ENCODE measurements around the gene MRC1.

MRC1 gene

DNA sequence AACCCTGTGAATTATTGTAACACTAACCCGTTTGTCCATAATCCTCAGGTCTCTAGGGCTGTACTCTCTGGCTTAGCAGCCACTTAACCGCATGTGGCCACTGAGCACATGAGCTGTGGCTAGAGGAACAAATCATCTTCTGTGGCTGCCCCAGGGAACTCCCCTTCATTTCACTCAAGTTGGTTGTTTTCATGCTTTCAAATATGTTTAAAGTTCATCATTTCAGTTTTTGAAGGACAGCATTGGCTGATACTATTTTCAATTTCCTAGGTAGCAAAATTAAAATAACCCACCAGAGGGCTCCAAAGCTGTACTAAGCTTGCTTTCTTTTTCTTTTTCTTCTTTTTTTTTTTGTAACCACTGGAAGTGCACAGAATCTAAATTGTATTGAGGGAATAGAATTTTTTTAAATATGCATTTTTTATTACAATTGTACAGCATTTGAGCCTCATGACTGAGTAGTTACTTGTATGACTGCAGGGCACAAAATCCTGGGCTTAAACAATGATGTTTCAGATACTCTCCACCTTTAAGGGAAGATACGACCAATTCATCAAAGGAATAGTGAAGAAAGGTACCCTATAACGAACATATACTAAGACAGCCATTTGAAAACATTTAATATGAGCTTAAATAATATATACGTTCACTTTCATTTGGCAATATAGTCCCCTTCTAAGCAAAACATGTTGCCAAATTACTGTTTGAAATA is 38.6 kb downstream of the MRC1 start:
- no peak overlapping the region for H3K4me3 ChIP-seq (ENCODE audit: insufficient read length, low read depth)
- TF ChIP-seq YY1 (IDR thresholded peaks at IDR 0.05; ENCODE audit: insufficient read depth, insufficient read length) = no peak
- TF ChIP-seq ZNF274 (IDR thresholded peaks at IDR 0.05; ENCODE audit: low read depth, low read length) = no peak
- TF ChIP-seq SUZ12 (IDR thresholded peaks at IDR 0.05; ENCODE audit: extremely low read depth, insufficient read depth, insufficient read length) = no peak
- no peaks in the 10 kb centered on the region for H3K9me3 ChIP-seq (ENCODE audit: insufficient read depth, low read length)
- no peak for DNase-seq (ENCODE audit: low read depth, low spot score)
- no peak overlapping the region for H3K9ac ChIP-seq (ENCODE audit: insufficient read length, low read depth)
- H3K4me1 ChIP-seq (ENCODE audit: insufficient read depth, insufficient read length) = no peaks in the 10 kb centered on the region
- H3K36me3 ChIP-seq (ENCODE audit: insufficient read depth, insufficient read length, low read length) = no peaks in the 10 kb centered on the region
- H3K27me3 ChIP-seq (ENCODE audit: insufficient read depth, insufficient read length) = no peaks in the 10 kb centered on the region

DNA sequence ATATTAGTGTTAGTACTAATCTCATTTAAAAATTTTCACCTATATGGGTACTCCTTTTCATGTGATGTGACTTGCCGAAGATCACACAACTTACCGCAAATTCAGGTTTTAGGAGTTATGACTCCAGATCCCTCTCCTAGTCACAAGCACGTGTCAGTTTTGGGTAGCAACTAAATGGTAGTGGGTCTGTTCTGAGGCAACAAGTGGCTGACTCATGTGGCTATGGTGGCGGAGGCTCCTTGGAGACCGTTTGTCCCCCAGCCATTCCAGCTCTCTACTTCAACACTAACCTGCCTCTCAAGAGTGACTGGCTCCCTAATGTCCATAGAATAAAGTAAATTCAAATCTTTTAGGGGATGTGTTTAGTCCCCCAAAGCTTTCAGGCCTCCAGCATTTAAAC is 39.5 kb downstream of the MRC1 start:
- Histone ChIP-seq H3K27me3 (ENCODE audit: insufficient read depth, insufficient read length) (no peaks in the 10 kb centered on the region), H3K36me3 (ENCODE audit: insufficient read depth, insufficient read length, low read length) (no peaks in the 10 kb centered on the region), H3K9ac (ENCODE audit: insufficient read length, low read depth) (no peak overlapping the region), H3K4me3 (ENCODE audit: insufficient read length, low read depth) (no peak overlapping the region), H3K4me1 (ENCODE audit: insufficient read depth, insufficient read length) (no peaks in the 10 kb centered on the region), H3K9me3 (ENCODE audit: insufficient read depth, low read length) (no peaks in the 10 kb centered on the region)
- TF ChIP-seq YY1 (IDR thresholded peaks at IDR 0.05; ENCODE audit: insufficient read depth, insufficient read length) (no peak), ZNF274 (IDR thresholded peaks at IDR 0.05; ENCODE audit: low read depth, low read length) (no peak), SUZ12 (IDR thresholded peaks at IDR 0.05; ENCODE audit: extremely low read depth, insufficient read depth, insufficient read length) (no peak)
- no peak for DNase-seq (ENCODE audit: low read depth, low spot score)

DNA sequence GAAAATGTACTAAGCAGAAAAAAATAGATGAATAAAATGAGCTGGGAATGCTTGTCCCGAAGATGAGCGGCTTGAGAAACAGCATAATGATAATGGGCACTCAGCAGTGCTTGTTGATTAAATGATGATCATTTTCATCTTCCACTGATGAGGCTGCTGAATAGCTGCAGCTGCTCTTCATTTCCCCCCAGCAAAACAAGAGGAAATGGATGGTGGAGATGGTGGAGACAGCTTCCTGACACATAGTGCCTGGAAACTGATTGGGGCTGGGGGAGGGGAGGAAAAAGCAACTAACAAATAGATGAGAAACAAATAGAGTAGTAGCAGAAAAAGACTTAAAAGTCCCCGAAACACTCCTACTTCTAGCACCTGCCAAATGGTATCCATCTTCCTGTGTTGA is 41.4 kb downstream of the MRC1 start:
- no peaks in the 10 kb centered on the region for H3K4me1 ChIP-seq (ENCODE audit: insufficient read depth, insufficient read length)
- no peak overlapping the region for H3K4me3 ChIP-seq (ENCODE audit: insufficient read length, low read depth)
- no peaks in the 10 kb centered on the region for H3K36me3 ChIP-seq (ENCODE audit: insufficient read depth, insufficient read length, low read length)
- no peak overlapping the region for H3K9ac ChIP-seq (ENCODE audit: insufficient read length, low read depth)
- no peaks in the 10 kb centered on the region for H3K27me3 ChIP-seq (ENCODE audit: insufficient read depth, insufficient read length)
- no peak for DNase-seq (ENCODE audit: low read depth, low spot score)
- TF ChIP-seq SUZ12 (IDR thresholded peaks at IDR 0.05; ENCODE audit: extremely low read depth, insufficient read depth, insufficient read length) (no peak), YY1 (IDR thresholded peaks at IDR 0.05; ENCODE audit: insufficient read depth, insufficient read length) (no peak), ZNF274 (IDR thresholded peaks at IDR 0.05; ENCODE audit: low read depth, low read length) (no peak)
- H3K9me3 ChIP-seq (ENCODE audit: insufficient read depth, low read length) = no peaks in the 10 kb centered on the region

GRCh38 chr10:17851611-17852010 is 42.5 kb downstream of the MRC1 start:
- Histone ChIP-seq H3K9ac (ENCODE audit: insufficient read length, low read depth) (no peak overlapping the region), H3K36me3 (ENCODE audit: insufficient read depth, insufficient read length, low read length) (no peaks in the 10 kb centered on the region), H3K4me1 (ENCODE audit: insufficient read depth, insufficient read length) (no peaks in the 10 kb centered on the region), H3K4me3 (ENCODE audit: insufficient read length, low read depth) (no peak overlapping the region), H3K27me3 (ENCODE audit: insufficient read depth, insufficient read length) (no peaks in the 10 kb centered on the region), H3K9me3 (ENCODE audit: insufficient read depth, low read length) (no peaks in the 10 kb centered on the region)
- TF ChIP-seq YY1 (IDR thresholded peaks at IDR 0.05; ENCODE audit: insufficient read depth, insufficient read length) (no peak), ZNF274 (IDR thresholded peaks at IDR 0.05; ENCODE audit: low read depth, low read length) (no peak), SUZ12 (IDR thresholded peaks at IDR 0.05; ENCODE audit: extremely low read depth, insufficient read depth, insufficient read length) (no peak)
- no peak for DNase-seq (ENCODE audit: low read depth, low spot score)

DNA sequence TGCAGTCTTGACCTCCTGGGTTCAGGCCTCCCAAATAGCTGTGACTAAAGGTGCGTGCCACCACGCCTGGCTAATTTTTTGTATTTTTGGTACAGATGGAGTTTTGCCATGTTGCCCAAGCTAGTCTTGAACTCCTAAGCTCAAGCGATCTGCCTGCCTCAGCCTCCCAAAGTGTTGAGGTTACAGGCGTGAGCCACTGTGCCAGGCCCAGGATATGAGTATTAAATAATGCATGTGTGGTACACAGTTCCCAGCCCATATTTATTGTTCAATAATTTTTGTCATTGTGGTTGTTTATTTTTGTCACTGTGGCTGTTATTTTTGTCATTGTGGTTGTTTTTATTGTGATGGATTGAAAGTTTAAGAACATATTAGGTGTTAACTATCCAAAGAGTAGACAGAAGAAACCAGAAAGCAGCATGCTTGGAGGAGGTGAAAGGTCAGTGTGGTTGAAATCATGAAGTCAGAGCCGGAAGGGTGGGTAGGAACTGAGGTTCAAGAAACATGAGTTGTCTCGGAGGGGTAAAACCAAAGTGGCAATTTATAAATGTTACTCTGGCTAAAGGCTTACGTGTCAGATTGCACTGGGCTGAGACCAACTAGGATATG is 45.0 kb downstream of the MRC1 start:
- TF ChIP-seq ZNF274 (IDR thresholded peaks at IDR 0.05; ENCODE audit: low read depth, low read length) = no peak
- no peak for TF ChIP-seq SUZ12 (IDR thresholded peaks at IDR 0.05; ENCODE audit: extremely low read depth, insufficient read depth, insufficient read length)
- no peak for TF ChIP-seq YY1 (IDR thresholded peaks at IDR 0.05; ENCODE audit: insufficient read depth, insufficient read length)
- H3K4me1 ChIP-seq (ENCODE audit: insufficient read depth, insufficient read length) = no peaks in the 10 kb centered on the region
- DNase-seq (ENCODE audit: low read depth, low spot score) = no peak

DNA sequence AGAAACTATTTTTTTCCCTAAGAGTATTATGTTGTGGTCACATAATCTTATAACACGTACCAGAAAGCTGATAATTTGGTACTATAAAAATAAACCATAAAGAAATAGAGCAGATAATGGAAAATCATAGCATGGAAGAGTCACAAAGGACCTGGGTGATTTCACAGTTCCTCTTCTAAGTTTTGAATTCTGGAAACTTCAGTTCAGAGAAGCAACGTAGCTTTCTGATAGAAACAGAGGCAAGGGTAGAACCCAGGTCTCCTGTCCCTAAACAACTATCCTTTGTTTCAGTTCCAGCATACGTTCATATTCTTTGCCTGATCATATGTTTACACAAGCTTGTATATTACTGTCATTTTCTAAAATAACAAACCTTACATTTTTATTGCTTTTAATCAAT is 47.9 kb downstream of the MRC1 start:
- DNase-seq (ENCODE audit: low read depth, low spot score) = no peak
- Histone ChIP-seq H3K9me3 (ENCODE audit: insufficient read depth, low read length) (no peaks in the 10 kb centered on the region), H3K4me3 (ENCODE audit: insufficient read length, low read depth) (no peak overlapping the region), H3K27me3 (ENCODE audit: insufficient read depth, insufficient read length) (no peaks in the 10 kb centered on the region), H3K9ac (ENCODE audit: insufficient read length, low read depth) (no peak overlapping the region), H3K36me3 (ENCODE audit: insufficient read depth, insufficient read length, low read length) (no peaks in the 10 kb centered on the region), H3K4me1 (ENCODE audit: insufficient read depth, insufficient read length) (no peaks in the 10 kb centered on the region)
- no peak for TF ChIP-seq SUZ12 (IDR thresholded peaks at IDR 0.05; ENCODE audit: extremely low read depth, insufficient read depth, insufficient read length)
- TF ChIP-seq YY1 (IDR thresholded peaks at IDR 0.05; ENCODE audit: insufficient read depth, insufficient read length) = no peak
- no peak for TF ChIP-seq ZNF274 (IDR thresholded peaks at IDR 0.05; ENCODE audit: low read depth, low read length)

More for the DNA sequence above, 45.0 kb downstream of the MRC1 start:
- Histone ChIP-seq H3K27me3 (ENCODE audit: insufficient read depth, insufficient read length) (no peaks in the 10 kb centered on the region), H3K9ac (ENCODE audit: insufficient read length, low read depth) (no peak overlapping the region), H3K9me3 (ENCODE audit: insufficient read depth, low read length) (no peaks in the 10 kb centered on the region), H3K4me3 (ENCODE audit: insufficient read length, low read depth) (no peak overlapping the region), H3K36me3 (ENCODE audit: insufficient read depth, insufficient read length, low read length) (no peaks in the 10 kb centered on the region)

DNA sequence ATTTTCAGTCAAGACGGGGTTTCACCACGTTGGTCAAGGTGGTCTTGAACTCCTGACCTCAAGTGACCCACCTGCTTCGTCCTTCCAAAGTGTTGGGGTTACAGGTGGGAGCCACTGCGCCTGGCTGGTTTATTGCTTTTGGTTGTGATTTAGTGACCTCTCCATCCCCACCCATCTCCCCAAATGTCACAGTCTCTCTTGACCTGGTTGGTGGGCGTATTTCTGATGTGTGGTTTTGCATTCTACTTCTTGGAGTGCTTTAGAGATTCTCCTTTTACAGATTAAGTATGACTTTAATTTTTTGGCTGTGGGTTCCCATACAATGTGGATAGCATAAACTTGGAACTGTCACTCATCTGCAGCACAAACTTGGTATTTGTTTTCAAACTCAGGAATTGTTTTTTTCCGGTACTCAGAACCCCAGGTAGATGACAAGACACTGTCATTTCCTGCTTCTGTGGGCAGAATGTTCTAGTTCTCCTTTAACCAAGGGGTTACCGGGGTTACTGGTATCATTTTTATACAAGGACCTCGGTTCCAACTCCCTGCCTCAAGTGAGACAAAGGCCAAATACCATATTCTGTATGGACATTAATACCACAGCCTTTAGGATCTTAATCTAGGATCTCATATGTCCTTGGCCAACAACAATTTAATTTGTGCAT is 50.5 kb downstream of the MRC1 start:
- H3K4me1 ChIP-seq (ENCODE audit: insufficient read depth, insufficient read length) = no peaks in the 10 kb centered on the region
- TF ChIP-seq SUZ12 (IDR thresholded peaks at IDR 0.05; ENCODE audit: extremely low read depth, insufficient read depth, insufficient read length) (no peak), ZNF274 (IDR thresholded peaks at IDR 0.05; ENCODE audit: low read depth, low read length) (no peak), YY1 (IDR thresholded peaks at IDR 0.05; ENCODE audit: insufficient read depth, insufficient read length) (no peak)
- no peaks in the 10 kb centered on the region for H3K9me3 ChIP-seq (ENCODE audit: insufficient read depth, low read length)
- no peak for DNase-seq (ENCODE audit: low read depth, low spot score)
- H3K27me3 ChIP-seq (ENCODE audit: insufficient read depth, insufficient read length) = no peaks in the 10 kb centered on the region
- H3K9ac ChIP-seq (ENCODE audit: insufficient read length, low read depth) = no peak overlapping the region
- H3K36me3 ChIP-seq (ENCODE audit: insufficient read depth, insufficient read length, low read length) = no peaks in the 10 kb centered on the region
- H3K4me3 ChIP-seq (ENCODE audit: insufficient read length, low read depth) = no peak overlapping the region
